Skeletal muscle tissue (tissue), 4 donors: Measurements from ENCODE around the gene RNF144A. TPM values are rescaled to one million over a fixed set of nuclear protein-coding genes. Genes with fewer than 3 reads are reported as not detected.

Experiments used
- H3K27ac ChIP-seq: one replicate; pipeline ENCODE4 v1.7.0; 2013; ENCODE audit warnings: mild to moderate bottlenecking, low read depth, low read length, inconsistent platforms
- H3K27me3 ChIP-seq, 3 donors: one replicate each; pipeline ENCODE4 v1.7.0; 2013; ENCODE audit warnings: low read length in 3 of 3; ENCODE audit not compliant: control insufficient read depth in 3 of 3, insufficient read depth in 3 of 3
- H3K36me3 ChIP-seq, 3 donors: one replicate each; pipeline ENCODE4 v1.7.0; 2013; ENCODE audit warnings: low read length in 3 of 3; ENCODE audit not compliant: control insufficient read depth in 3 of 3, insufficient read depth in 3 of 3
- H3K4me1 ChIP-seq, 3 donors: one replicate each; pipeline ENCODE4 v1.7.0; 2013; ENCODE audit warnings: low read length in 3 of 3, mild to moderate bottlenecking in 3 of 3; ENCODE audit not compliant: control insufficient read depth in 3 of 3, insufficient read depth in 3 of 3
- H3K4me3 ChIP-seq, 3 donors: one replicate each; pipeline ENCODE4 v1.7.0; 2013; ENCODE audit warnings: low read length in 3 of 3
- H3K9ac ChIP-seq, 3 donors: one replicate each; pipeline ENCODE4 v1.7.0; 2013; ENCODE audit warnings: low read length in 3 of 3, mild to moderate bottlenecking in 3 of 3, moderate library complexity in 2 of 3, low read depth in 1 of 3
- H3K9me3 ChIP-seq, 3 donors: one replicate each; pipeline ENCODE4 v1.7.0; 2013; ENCODE audit warnings: low read length in 3 of 3; ENCODE audit not compliant: control insufficient read depth in 3 of 3
- total RNA-seq: library from RNA; depleted of rRNA; stranded (reverse); fragments of >200 nt; gene quantifications from one replicate; pipeline ENCODE4 v1.2.3, GENCODE V29; 2014
- donor health status: Osteomylitis.

Gene RNF144A
- total RNA-seq, 1 donor from 2014 or later = 16.2 TPM

GRCh38 chr2:6955511-6956136 is 38.4 kb downstream of the RNF144A start:
- H3K4me3 ChIP-seq = no peak overlapping the region
- no peaks in the 10 kb centered on the region for H3K9me3 ChIP-seq
- H3K4me1 ChIP-seq = peaks cover 19 to 33% (median 24%) of the 10 kb centered on the region in 3 donors
- H3K36me3 ChIP-seq = peaks cover 0 to 2% (median 0%) of the 10 kb centered on the region in 3 donors
- H3K27ac ChIP-seq = no peak overlapping the region
- H3K9ac ChIP-seq = no peak overlapping the region
- no peaks in the 10 kb centered on the region for H3K27me3 ChIP-seq

GRCh38 chr2:6956566-6956965 is 39.4 kb downstream of the RNF144A start:
- Histone ChIP-seq H3K9me3 (no peaks in the 10 kb centered on the region), H3K36me3 (peaks cover 0 to 2% (median 0%) of the 10 kb centered on the region in 3 donors), H3K4me1 (peaks cover 24 to 39% (median 31%) of the 10 kb centered on the region in 3 donors), H3K27ac (no peak overlapping the region), H3K9ac (no peak overlapping the region), H3K4me3 (no peak overlapping the region), H3K27me3 (no peaks in the 10 kb centered on the region)

- H3K9ac ChIP-seq = no peak overlapping the region
- peaks cover 26 to 41% (median 31%) of the 10 kb centered on the region in 3 donors for H3K4me1 ChIP-seq
- H3K27me3 ChIP-seq = no peaks in the 10 kb centered on the region
- no peak overlapping the region for H3K27ac ChIP-seq
- peaks cover 0 to 2% (median 0%) of the 10 kb centered on the region in 3 donors for H3K36me3 ChIP-seq
- H3K4me3 ChIP-seq = no peak overlapping the region
- H3K9me3 ChIP-seq = no peaks in the 10 kb centered on the region
Measured at GRCh38 chr2:6957031-6957714, 40.0 kb downstream of the RNF144A start.

GRCh38 chr2:6957910-6958615 is 40.9 kb downstream of the RNF144A start:
- peaks cover 26 to 41% (median 31%) of the 10 kb centered on the region in 3 donors for H3K4me1 ChIP-seq
- H3K4me3 ChIP-seq = no peak overlapping the region
- H3K36me3 ChIP-seq = peaks cover 0 to 2% (median 0%) of the 10 kb centered on the region in 3 donors
- no peaks in the 10 kb centered on the region for H3K27me3 ChIP-seq
- no peak overlapping the region for H3K9ac ChIP-seq
- H3K27ac ChIP-seq = peak overlapping the region; percentile 53
- no peaks in the 10 kb centered on the region for H3K9me3 ChIP-seq

- H3K4me3 ChIP-seq = no peak overlapping the region
- peaks cover 26 to 41% (median 31%) of the 10 kb centered on the region in 3 donors for H3K4me1 ChIP-seq
- H3K27me3 ChIP-seq = no peaks in the 10 kb centered on the region
- peaks cover 0 to 2% (median 0%) of the 10 kb centered on the region in 3 donors for H3K36me3 ChIP-seq
- H3K9ac ChIP-seq = no peak overlapping the region
- H3K9me3 ChIP-seq = no peaks in the 10 kb centered on the region
- H3K27ac ChIP-seq = peak overlapping the region; percentile 53
Measured at GRCh38 chr2:6958616-6959235, 41.5 kb downstream of the RNF144A start.

GRCh38 chr2:6959751-6960150 is 42.5 kb downstream of the RNF144A start:
- Histone ChIP-seq H3K36me3 (peaks cover 0 to 2% (median 0%) of the 10 kb centered on the region in 3 donors), H3K27ac (peak overlapping the region; percentile 53), H3K9ac (no peak overlapping the region), H3K4me1 (peaks cover 26 to 41% (median 31%) of the 10 kb centered on the region in 3 donors), H3K27me3 (no peaks in the 10 kb centered on the region), H3K9me3 (no peaks in the 10 kb centered on the region), H3K4me3 (no peak overlapping the region)

- Histone ChIP-seq H3K4me3 (no peak overlapping the region), H3K9ac (peak overlapping the region in 1 of 3 donors; percentile 4), H3K36me3 (peaks cover 0 to 2% (median 0%) of the 10 kb centered on the region in 3 donors), H3K4me1 (peaks cover 26 to 38% (median 27%) of the 10 kb centered on the region in 3 donors), H3K9me3 (no peaks in the 10 kb centered on the region), H3K27ac (peak overlapping the region; percentile 53), H3K27me3 (no peaks in the 10 kb centered on the region)
Measured at GRCh38 chr2:6960659-6961058, 43.4 kb downstream of the RNF144A start.

- Histone ChIP-seq H3K9ac (no peak overlapping the region), H3K9me3 (no peaks in the 10 kb centered on the region), H3K4me3 (no peak overlapping the region), H3K36me3 (no peaks in the 10 kb centered on the region), H3K27ac (no peak overlapping the region), H3K4me1 (peaks cover 28 to 46% (median 35%) of the 10 kb centered on the region in 3 donors), H3K27me3 (no peaks in the 10 kb centered on the region)
Measured at GRCh38 chr2:6963727-6964126, 46.5 kb downstream of the RNF144A start.

GRCh38 chr2:6965071-6965795 is 48.0 kb downstream of the RNF144A start:
- H3K9ac ChIP-seq = no peak overlapping the region
- no peaks in the 10 kb centered on the region for H3K36me3 ChIP-seq
- H3K4me3 ChIP-seq = no peak overlapping the region
- H3K27ac ChIP-seq = no peak overlapping the region
- H3K4me1 ChIP-seq = peaks cover 16 to 35% (median 22%) of the 10 kb centered on the region in 3 donors
- H3K9me3 ChIP-seq = no peaks in the 10 kb centered on the region
- no peaks in the 10 kb centered on the region for H3K27me3 ChIP-seq
